Activated CD8-positive, alpha-beta memory T cell treated with anti-CD3 and anti-CD28 coated beads for 24 hours (primary cell): ENCODE measurements around the gene WDR41.

ENCODE experiments used
- DNase-seq: peaks from one replicate; pipeline ENCODE4 v3.0.0-alpha.2; 2020

WDR41 gene

DNA sequence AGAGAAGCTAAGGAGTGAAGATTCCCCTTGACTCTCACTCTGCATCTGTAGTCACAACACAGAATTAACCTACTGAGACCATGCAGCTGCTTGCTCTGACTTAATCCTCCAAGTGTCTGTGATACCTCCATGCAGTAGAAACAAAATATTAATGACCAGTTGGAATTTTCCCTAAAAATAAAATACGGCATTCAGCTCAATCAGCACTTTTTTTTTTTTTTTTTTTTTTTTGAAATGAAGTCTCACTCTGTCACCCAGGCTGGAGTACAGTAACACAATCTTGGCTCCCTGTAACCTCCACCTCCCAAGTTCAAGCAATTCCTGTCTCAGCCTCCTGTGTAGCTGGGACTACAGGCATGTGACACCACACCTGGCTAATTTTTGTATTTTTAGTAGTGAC lies 48.4 kb downstream of the WDR41 start:
- no peak for DNase-seq

DNA sequence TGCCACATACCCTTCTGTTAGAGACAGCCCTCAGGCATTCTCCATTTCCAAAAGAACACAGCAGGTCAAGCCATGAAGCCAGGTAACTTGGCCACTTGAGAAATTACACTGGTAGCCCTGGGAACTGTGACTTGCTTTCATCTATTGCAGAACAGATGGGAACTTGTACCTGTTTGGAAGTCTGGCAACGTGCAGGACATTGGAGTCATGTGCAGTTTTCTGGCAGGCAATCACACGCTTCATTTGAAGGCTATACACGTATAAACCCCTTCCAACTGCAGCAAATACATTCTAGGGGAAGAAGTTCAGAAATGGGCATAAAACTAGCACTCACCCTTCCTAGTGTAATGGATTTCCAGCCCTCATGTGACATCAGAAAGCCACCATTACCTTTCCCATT lies 54.0 kb downstream of the WDR41 start:
- no peak for DNase-seq

GRCh38 chr5:77437194-77437593 lies 54.9 kb downstream of the WDR41 start:
- no peak for DNase-seq

GRCh38 chr5:77431719-77432118 lies 60.4 kb downstream of the WDR41 start:
- DNase-seq: no peak

GRCh38 chr5:77431286-77431685 lies 60.8 kb downstream of the WDR41 start:
- DNase-seq: no peak

GRCh38 chr5:77430726-77431125 lies 61.4 kb downstream of the WDR41 start:
- DNase-seq: no peak

DNA sequence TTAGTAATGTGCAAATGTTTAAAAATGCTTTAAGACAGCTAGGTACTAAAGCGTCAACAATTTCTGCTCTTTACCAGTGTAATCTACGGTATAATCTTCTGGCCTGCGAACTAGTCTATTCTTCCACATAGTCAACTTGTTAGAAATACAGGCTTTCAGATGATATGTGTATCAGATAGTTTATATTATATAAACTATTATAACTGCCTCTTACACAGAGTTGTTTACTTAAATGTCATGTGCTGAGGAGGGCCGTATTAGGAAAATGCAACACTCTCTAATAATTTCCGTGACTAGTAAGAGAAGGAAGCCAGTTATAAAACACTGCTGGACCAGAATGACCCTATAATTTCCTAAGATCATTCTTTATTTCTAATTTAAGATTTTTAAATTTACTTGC lies 63.6 kb downstream of the WDR41 start:
- DNase-seq: no peak

DNA sequence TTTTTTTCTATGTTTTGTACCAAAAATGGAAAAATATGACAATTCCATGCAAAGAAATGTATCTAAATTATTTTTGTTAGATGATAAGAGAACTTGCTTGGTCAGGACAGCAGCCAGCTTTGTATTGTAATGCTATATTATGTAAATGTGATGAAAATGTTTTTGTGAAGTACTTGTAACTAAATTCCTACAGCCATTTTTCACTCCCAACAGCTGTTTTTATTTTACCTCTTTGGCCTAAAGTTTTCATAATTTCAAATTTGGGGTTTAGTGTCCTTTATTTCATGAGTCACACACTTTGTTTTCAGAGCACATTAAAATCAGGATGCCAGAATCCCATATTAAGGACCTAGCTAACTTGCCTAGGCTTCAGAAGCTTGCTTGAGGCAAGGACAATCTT lies 64.1 kb downstream of the WDR41 start:
- no peak for DNase-seq

GRCh38 chr5:77426670-77427069 lies 65.4 kb downstream of the WDR41 start:
- no peak for DNase-seq

- DNase-seq: no peak
Observed at GRCh38 chr5:77425998-77426659, 66.0 kb downstream of the WDR41 start.

- no peak for DNase-seq
Observed at GRCh38 chr5:77425420-77425819, 66.7 kb downstream of the WDR41 start.

DNA sequence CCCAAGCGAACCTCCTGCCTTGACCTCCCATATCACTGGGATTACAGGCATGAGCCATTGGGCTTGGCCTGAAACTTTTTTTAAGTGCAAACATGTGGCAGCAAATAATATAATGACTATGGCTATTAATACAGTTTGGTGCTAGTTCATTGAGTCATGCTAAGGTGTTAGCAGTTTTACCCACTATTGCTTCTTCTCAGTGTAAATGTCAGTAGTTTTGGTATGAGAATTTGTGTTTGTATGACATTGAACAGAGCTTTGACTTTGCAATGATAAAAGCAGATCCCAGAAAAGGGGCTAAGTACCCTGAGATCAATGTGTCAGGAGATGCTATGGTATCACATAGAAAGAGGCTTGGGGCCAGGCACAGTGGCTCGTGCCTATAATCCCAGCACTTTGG lies 67.2 kb downstream of the WDR41 start:
- DNase-seq: no peak

GRCh38 chr5:77423022-77423750 lies 68.9 kb downstream of the WDR41 start:
- DNase-seq: no peak

DNA sequence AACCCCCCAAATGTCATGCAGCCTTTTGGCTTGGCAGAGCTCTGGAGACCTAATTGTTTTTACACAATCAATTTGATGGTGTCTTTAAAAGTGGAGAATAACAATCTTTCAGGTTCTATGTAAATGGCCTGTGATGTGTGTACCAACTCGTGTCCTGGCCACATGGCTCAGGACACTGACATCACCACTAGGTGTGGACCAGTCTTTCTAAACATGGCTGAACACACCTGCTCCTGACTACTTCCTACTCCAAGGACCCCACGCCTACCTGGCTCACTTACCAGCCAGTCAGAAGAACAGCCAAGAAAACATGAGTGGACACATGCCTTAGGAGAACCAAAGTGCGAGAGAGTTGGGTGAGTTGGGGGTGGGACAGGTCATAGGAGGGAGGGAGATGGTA lies 71.2 kb downstream of the WDR41 start:
- no peak for DNase-seq

DNA sequence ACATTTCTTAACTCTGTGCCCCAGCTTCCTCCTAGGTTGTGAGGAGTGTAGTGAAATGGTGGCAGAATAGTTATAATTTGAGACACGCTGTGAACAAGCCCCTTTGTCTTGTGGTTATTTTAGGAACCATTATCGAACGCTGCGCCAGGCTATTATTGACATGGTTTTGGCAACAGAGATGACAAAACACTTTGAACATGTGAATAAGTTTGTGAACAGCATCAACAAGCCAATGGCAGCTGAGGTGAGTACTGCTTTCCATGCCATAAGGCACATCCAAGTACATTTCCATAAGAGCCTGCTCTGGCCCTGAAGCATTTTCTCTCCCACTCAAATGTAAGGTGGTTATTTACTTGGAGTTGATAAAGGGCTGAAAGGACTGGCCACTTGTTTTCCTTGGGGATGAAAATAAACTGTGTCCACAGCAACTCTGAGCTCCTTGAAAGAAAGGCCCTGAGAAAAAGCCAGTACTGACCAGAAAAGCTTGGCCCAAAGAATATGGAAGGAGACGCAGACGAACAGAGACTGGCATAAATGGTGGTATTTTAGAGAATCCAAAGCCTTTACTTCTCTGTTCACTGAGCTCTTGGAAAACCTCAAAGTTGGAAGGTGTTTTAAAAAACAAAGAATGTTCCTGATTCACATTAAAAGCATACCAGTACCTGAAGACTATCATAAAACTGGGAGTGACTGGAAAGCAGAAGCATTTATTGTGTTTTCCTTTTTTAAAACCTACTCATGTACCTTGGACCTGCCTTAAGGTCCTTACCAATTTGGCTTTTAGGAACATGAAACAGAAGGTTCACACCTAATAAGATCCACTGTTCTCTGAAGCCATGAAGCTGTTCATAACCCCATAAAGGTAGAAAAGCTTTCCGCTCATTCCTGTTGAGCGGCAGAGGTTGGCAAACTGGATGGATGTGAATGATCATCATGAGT lies 72.2 kb downstream of the WDR41 start:
- no peak for DNase-seq

GRCh38 chr5:77418601-77419581 lies 73.2 kb downstream of the WDR41 start:
- DNase-seq: no peak

DNA sequence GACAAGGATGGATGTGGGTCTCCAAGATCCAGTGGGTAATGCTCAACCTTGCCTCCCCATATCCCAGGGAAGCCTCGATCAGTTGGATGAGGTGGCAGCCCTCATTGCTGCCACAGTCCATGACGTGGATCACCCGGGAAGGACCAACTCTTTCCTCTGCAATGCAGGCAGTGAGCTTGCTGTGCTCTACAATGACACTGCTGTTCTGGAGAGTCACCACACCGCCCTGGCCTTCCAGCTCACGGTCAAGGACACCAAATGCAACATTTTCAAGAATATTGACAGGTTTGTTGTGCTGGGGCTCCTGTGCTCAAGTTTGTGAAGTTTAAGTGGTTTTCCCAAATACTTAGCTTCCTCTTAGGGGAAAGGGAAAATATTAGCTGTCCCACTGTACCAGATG lies 74.0 kb downstream of the WDR41 start:
- no peak for DNase-seq

GRCh38 chr5:77413049-77413448 lies 79.1 kb downstream of the WDR41 start:
- no peak for DNase-seq

- DNase-seq: no peak
Observed at GRCh38 chr5:77409870-77410621, 82.1 kb downstream of the WDR41 start.

GRCh38 chr5:77407152-77407551 lies 85.0 kb downstream of the WDR41 start:
- DNase-seq: no peak

- no peak for DNase-seq
Observed at GRCh38 chr5:77402796-77403195, 89.3 kb downstream of the WDR41 start.

- DNase-seq: no peak
Observed at GRCh38 chr5:77400645-77401044, 91.5 kb downstream of the WDR41 start.
